Raji (cell line): ENCODE data around the gene TNFRSF19.

Source experiments
- POLR2A ChIP-seq: IDR thresholded peaks from 2 replicates; pipeline ENCODE4 v1.6.1; 2011; ENCODE audit warnings: low read depth, low read length, control low read depth; ENCODE audit not compliant: insufficient read depth

TNFRSF19 gene

DNA sequence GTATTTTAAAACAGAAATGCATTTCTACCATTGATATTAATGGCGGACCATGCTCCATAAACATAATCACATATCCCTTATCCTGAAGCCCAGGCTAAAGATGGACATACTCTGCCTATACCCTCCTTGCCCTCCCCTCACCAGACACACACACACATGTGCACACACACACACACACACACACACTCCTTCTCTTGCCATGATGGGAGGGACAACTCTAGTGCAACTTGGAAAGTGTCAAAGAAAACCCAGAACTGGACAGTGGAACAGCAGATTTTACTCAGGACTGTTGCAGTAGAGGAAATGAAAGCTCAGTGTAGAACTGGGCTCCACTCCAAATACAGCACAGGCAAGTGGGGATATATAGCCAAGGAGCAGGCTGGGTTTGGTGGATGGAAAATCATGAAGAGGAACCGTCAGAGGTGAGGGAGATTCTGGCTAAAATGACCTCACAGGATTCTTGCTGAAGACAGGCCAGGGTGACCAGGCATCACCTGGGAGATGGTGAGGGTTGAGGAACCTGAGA lies 40.8 kb downstream of the TNFRSF19 start:
- no peak for TF ChIP-seq POLR2A

DNA sequence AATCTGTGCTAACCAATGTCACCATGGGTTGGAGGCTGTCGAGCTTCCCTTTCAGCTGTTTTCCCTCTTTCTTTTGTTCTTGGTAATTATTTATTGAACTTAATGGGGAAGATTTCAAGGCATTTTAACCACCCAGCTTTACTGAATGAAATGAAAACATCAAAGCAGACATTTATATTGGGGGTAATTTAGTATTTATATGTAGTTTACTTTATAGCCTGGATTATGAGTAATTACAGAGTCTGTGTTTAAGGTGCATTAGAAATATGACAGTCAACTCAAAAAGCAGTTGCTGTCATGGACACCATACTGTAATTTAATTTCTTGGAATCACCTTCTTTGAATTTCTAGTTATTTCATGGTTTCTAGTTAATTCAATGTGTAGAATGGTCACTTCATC lies 42.0 kb downstream of the TNFRSF19 start:
- TF ChIP-seq POLR2A, result no peak

GRCh38 chr13:23612731-23613130 lies 42.5 kb downstream of the TNFRSF19 start:
- TF ChIP-seq POLR2A, result no peak

GRCh38 chr13:23613596-23613995 lies 43.4 kb downstream of the TNFRSF19 start:
- TF ChIP-seq POLR2A, result no peak

GRCh38 chr13:23615395-23616081 lies 45.3 kb downstream of the TNFRSF19 start:
- TF ChIP-seq POLR2A, result no peak

DNA sequence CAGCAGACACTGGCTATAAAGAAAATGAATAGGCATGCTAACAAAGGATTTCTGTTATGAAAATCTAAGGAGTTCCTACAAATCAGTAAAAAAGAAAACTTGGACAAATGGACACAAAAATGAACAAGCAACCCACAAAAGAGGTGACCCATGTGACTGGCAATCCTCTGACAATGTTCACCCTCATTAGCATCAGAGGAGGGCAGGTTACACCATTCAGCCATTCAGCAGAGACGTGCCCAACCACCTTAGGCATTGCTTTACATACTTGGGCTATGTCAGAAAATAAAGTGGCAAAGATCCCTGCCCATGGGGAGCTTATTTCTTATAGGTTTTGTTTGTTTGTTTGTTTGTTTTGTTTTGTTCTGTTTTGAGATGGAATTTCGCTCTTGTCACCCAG lies 46.0 kb downstream of the TNFRSF19 start:
- no peak for TF ChIP-seq POLR2A

DNA sequence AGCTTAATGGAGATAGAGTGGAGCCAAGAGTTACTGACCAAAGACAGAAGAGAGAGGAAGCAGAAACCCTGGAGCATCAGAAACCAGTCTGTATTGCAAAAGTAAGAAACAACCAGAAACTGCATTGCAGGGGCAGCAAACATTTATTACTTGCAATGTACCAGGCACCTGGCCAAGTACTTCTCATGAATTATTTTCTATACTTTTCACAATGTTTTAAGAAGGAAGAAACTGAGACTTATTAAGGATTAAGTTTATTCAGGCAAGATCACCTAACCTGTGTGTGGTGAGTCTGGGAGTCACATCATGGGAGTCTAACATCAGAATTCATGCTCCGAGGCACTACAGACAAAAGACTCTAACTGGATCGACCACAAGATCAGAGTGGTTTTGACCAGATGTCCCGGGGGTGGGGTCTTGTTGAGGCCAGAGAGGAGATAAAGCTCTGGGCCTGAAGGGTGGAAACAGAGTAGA lies 47.4 kb downstream of the TNFRSF19 start:
- TF ChIP-seq POLR2A, result no peak

GRCh38 chr13:23618341-23618740 lies 48.1 kb downstream of the TNFRSF19 start:
- TF ChIP-seq POLR2A, result no peak

- no peak for TF ChIP-seq POLR2A
These were observed 49.0 kb downstream of the TNFRSF19 start for GRCh38 chr13:23619068-23619855.

GRCh38 chr13:23620211-23620610 lies 50.0 kb downstream of the TNFRSF19 start:
- no peak for TF ChIP-seq POLR2A

GRCh38 chr13:23620613-23621315 lies 50.6 kb downstream of the TNFRSF19 start:
- no peak for TF ChIP-seq POLR2A

DNA sequence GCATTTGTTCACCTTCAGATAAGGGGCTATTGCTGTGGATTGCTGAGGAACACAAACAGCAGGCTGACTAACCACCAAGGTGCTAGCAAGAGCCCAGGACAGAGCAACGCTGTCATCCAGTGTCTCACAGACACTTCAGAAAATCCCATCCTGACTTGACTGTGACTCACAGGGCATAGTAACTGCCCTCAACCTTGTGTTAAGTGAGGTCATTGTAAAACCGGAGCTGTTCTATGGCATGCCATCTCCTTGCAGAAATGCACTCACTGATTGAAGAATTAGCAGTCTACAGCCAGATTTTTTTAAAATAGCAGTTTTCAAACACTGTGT lies 51.1 kb downstream of the TNFRSF19 start:
- no peak for TF ChIP-seq POLR2A

- TF ChIP-seq POLR2A, result no peak
These were observed 52.8 kb downstream of the TNFRSF19 start for GRCh38 chr13:23622985-23623384.

- no peak for TF ChIP-seq POLR2A
These were observed 53.2 kb downstream of the TNFRSF19 start for GRCh38 chr13:23623394-23623793.

DNA sequence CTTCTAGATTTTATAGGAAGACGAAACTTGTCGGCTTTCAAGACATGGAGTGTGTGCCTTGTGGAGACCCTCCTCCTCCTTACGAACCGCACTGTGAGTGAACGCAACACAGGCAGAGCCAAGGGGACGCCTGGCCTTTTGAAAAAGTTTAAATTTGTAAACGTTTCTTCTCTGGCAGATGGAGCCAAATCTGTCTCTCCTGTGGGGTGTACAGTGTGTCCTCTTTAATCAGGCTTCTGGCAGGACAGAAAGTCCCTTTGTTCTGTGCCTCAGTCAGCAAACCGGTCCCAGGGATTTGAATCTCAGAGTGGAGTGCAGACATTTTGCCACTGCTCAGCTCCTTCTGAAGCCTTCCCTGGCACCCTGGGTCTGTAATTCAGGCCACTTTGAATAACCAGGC lies 56.5 kb downstream of the TNFRSF19 start:
- no peak for TF ChIP-seq POLR2A

GRCh38 chr13:23627410-23627809 lies 57.2 kb downstream of the TNFRSF19 start:
- TF ChIP-seq POLR2A, result no peak

- no peak for TF ChIP-seq POLR2A
These were observed 58.0 kb downstream of the TNFRSF19 start for GRCh38 chr13:23628250-23628649.
